Nephron (organoid): ENCODE data around the gene ZNF407.

Experiments used
- H3K27ac Mint-ChIP-seq, 3 experiments: 2 replicates each; pipeline ENCODE4 v1.8.0; 2020; ENCODE audit warnings: mixed read lengths in 3 of 3, mild to moderate bottlenecking in 2 of 3, moderate library complexity in 1 of 3
- H3K27me3 Mint-ChIP-seq: 2 replicates; pipeline ENCODE4 v1.8.0; 2021; ENCODE audit warnings: low read depth, mild to moderate bottlenecking, moderate library complexity, mixed read lengths
- H3K36me3 Mint-ChIP-seq: 2 replicates; pipeline ENCODE4 v1.8.0; 2020; ENCODE audit warnings: low read depth, mixed read lengths
- H3K4me1 Mint-ChIP-seq: 2 replicates; pipeline ENCODE4 v1.8.0; 2020; ENCODE audit warnings: mixed read lengths
- H3K4me3 Mint-ChIP-seq, 3 experiments: 2 replicates each; pipeline ENCODE4 v1.8.0; 2020; ENCODE audit warnings: mild to moderate bottlenecking in 3 of 3, mixed read lengths in 3 of 3, moderate library complexity in 2 of 3
- H3K9me3 Mint-ChIP-seq: 2 replicates; pipeline ENCODE4 v1.8.0; 2020; ENCODE audit warnings: mixed read lengths
- CTCF ChIP-seq, 3 experiments: fragments of 200-600 bp; sonication (generic); IDR thresholded peaks; one replicate each; pipeline ENCODE4 v1.5.0; 2021; ENCODE audit warnings: antibody characterized with exemption in 3 of 3; ENCODE audit not compliant: unreplicated experiment in 3 of 3

Gene ZNF407

GRCh38 chr18:75074196-75075015 lies 476.7 kb downstream of the ZNF407 start:
- Mint-ChIP-seq H3K9me3 (peaks cover 18% of the 10 kb centered on the region), H3K4me3 (no peak overlapping the region), H3K4me1 (peaks cover 19% of the 10 kb centered on the region)

GRCh38 chr18:75075016-75075305 lies 477.3 kb downstream of the ZNF407 start:
- no peak overlapping the region for H3K27ac Mint-ChIP-seq
- TF ChIP-seq CTCF (IDR thresholded peaks at IDR 0.05; ENCODE audit: unreplicated experiment in 3 of 3) = no peak
- H3K27me3 Mint-ChIP-seq = no peaks in the 10 kb centered on the region
- peaks cover 18% of the 10 kb centered on the region for H3K9me3 Mint-ChIP-seq
- H3K36me3 Mint-ChIP-seq = no peaks in the 10 kb centered on the region
- H3K4me1 Mint-ChIP-seq = peaks cover 15% of the 10 kb centered on the region
- H3K4me3 Mint-ChIP-seq = no peak overlapping the region

More at GRCh38 chr18:75074196-75075015, 476.7 kb downstream of the ZNF407 start:
- H3K27ac Mint-ChIP-seq = no peak overlapping the region
- H3K27me3 Mint-ChIP-seq = no peaks in the 10 kb centered on the region
- no peaks in the 10 kb centered on the region for H3K36me3 Mint-ChIP-seq
- no peak for TF ChIP-seq CTCF (IDR thresholded peaks at IDR 0.05; ENCODE audit: unreplicated experiment in 3 of 3)

- Mint-ChIP-seq H3K27ac (no peak overlapping the region), H3K27me3 (no peaks in the 10 kb centered on the region), H3K4me3 (no peak overlapping the region), H3K9me3 (peaks cover 18% of the 10 kb centered on the region), H3K4me1 (peaks cover 10% of the 10 kb centered on the region), H3K36me3 (no peaks in the 10 kb centered on the region)
- no peak for TF ChIP-seq CTCF (IDR thresholded peaks at IDR 0.05; ENCODE audit: unreplicated experiment in 3 of 3)
Observed at GRCh38 chr18:75075429-75075841, 477.8 kb downstream of the ZNF407 start.

GRCh38 chr18:75076286-75076685 lies 478.6 kb downstream of the ZNF407 start:
- H3K4me3 Mint-ChIP-seq = no peak overlapping the region
- H3K27ac Mint-ChIP-seq = no peak overlapping the region
- TF ChIP-seq CTCF (IDR thresholded peaks at IDR 0.05; ENCODE audit: unreplicated experiment in 3 of 3) = no peak
- H3K9me3 Mint-ChIP-seq = peaks cover 21% of the 10 kb centered on the region
- H3K4me1 Mint-ChIP-seq = peaks cover 2% of the 10 kb centered on the region
- no peaks in the 10 kb centered on the region for H3K36me3 Mint-ChIP-seq
- no peaks in the 10 kb centered on the region for H3K27me3 Mint-ChIP-seq

GRCh38 chr18:75081486-75081885 lies 483.8 kb downstream of the ZNF407 start:
- H3K36me3 Mint-ChIP-seq = no peaks in the 10 kb centered on the region
- peaks cover 24% of the 10 kb centered on the region for H3K9me3 Mint-ChIP-seq
- no peaks in the 10 kb centered on the region for H3K27me3 Mint-ChIP-seq
- no peak overlapping the region for H3K4me3 Mint-ChIP-seq
- no peak overlapping the region for H3K27ac Mint-ChIP-seq
- no peaks in the 10 kb centered on the region for H3K4me1 Mint-ChIP-seq
- no peak for TF ChIP-seq CTCF (IDR thresholded peaks at IDR 0.05; ENCODE audit: unreplicated experiment in 3 of 3)

- H3K4me3 Mint-ChIP-seq = no peak overlapping the region
Observed at GRCh38 chr18:75083131-75083530, 485.5 kb downstream of the ZNF407 start.

More at GRCh38 chr18:75083131-75083530, 485.5 kb downstream of the ZNF407 start:
- Mint-ChIP-seq H3K4me1 (no peaks in the 10 kb centered on the region), H3K9me3 (peaks cover 17% of the 10 kb centered on the region), H3K36me3 (no peaks in the 10 kb centered on the region), H3K27me3 (no peaks in the 10 kb centered on the region), H3K27ac (no peak overlapping the region)
- TF ChIP-seq CTCF (IDR thresholded peaks at IDR 0.05; ENCODE audit: unreplicated experiment in 3 of 3) = no peak
